ENCODE results near the gene ANKRD65. TPM values are rescaled to one million over a fixed set of nuclear protein-coding genes. Genes with fewer than 3 reads are reported as not detected.

Gene ANKRD65
- total RNA-seq, 1 donor from 2014 or later = 0.15 TPM

DNA sequence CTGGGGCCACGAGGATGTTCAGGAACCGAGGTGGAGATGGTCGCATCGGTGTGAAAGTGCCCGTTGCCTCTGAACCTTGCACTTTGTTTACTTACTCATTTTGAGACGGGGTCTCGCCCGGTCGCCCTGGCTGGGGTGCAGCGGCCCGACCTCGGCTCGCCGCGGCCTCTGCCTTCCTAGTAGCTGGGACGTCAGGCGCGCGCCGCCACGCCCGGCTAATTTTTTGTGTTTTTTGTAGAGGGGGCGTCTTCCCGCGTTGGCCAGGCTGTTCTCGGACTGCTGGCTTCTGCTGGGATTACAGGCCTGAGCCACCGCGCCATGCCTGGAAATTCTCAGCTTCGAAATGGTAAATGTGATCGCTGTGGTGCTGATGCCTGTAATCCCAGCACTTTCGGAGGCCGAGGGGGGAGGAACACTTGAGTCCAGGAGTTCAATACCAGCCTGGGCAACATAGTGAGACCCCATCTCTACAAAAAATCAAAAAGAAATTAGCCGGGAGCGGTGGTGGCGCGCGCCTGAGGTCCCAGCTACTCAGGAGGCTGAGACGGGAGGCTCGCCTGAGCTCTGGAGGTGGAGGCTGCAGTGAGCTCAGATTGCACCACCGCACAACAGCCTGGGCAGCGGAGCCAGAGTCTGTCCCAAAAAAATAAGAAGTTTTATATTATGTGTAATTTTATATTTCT is 13.3 kb downstream of the ANKRD65 start:
- Histone ChIP-seq H2AFZ (replicated peaks) (no peak overlapping the region), H3K27me3 (no peaks in the 10 kb centered on the region), H3F3A (ENCODE audit: low read depth) (peaks cover 58% of the 10 kb centered on the region), H3K9ac (peak overlapping the region; percentile 96), H3K4me3 (peak overlapping the region; percentile 96), H3K36me3 (peaks cover 10% of the 10 kb centered on the region), H4K20me1 (ENCODE audit: low read depth) (peaks cover 41% of the 10 kb centered on the region), H3K27ac (peak overlapping the region; percentile 1), H3K9me3 (ENCODE audit: low read depth) (no peaks in the 10 kb centered on the region), H3K4me2 (peak overlapping the region; percentile 85), H3K4me1 (peaks cover 30% of the 10 kb centered on the region), H3K79me2 (ENCODE audit: low read depth) (peaks cover 66% of the 10 kb centered on the region)
- Mint-ChIP-seq H3K36me3 (peaks cover 26% of the 10 kb centered on the region), H3K4me3 (peak overlapping the region; percentile 95), H3K27me3 (ENCODE audit: insufficient read depth, low read depth) (peaks cover 4% of the 10 kb centered on the region), H3K9me3 (peaks cover 3% of the 10 kb centered on the region), H3K4me1 (peaks cover 25% of the 10 kb centered on the region), H3K27ac (no peak overlapping the region)
- TF ChIP-seq EZH2phosphoT487 (IDR thresholded peaks at IDR 0.05) (no peak), EZH2 (IDR thresholded peaks at IDR 0.05) (no peak)
- TF ChIP-seq, protein P1, sequence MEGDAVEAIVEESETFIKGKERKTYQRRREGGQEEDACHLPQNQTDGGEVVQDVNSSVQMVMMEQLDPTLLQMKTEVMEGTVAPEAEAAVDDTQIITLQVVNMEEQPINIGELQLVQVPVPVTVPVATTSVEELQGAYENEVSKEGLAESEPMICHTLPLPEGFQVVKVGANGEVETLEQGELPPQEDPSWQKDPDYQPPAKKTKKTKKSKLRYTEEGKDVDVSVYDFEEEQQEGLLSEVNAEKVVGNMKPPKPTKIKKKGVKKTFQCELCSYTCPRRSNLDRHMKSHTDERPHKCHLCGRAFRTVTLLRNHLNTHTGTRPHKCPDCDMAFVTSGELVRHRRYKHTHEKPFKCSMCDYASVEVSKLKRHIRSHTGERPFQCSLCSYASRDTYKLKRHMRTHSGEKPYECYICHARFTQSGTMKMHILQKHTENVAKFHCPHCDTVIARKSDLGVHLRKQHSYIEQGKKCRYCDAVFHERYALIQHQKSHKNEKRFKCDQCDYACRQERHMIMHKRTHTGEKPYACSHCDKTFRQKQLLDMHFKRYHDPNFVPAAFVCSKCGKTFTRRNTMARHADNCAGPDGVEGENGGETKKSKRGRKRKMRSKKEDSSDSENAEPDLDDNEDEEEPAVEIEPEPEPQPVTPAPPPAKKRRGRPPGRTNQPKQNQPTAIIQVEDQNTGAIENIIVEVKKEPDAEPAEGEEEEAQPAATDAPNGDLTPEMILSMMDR (IDR thresholded peaks at IDR 0.05) = no peak
- DNase-seq (ENCODE audit: low spot score) = peak; percentile 56

DNA sequence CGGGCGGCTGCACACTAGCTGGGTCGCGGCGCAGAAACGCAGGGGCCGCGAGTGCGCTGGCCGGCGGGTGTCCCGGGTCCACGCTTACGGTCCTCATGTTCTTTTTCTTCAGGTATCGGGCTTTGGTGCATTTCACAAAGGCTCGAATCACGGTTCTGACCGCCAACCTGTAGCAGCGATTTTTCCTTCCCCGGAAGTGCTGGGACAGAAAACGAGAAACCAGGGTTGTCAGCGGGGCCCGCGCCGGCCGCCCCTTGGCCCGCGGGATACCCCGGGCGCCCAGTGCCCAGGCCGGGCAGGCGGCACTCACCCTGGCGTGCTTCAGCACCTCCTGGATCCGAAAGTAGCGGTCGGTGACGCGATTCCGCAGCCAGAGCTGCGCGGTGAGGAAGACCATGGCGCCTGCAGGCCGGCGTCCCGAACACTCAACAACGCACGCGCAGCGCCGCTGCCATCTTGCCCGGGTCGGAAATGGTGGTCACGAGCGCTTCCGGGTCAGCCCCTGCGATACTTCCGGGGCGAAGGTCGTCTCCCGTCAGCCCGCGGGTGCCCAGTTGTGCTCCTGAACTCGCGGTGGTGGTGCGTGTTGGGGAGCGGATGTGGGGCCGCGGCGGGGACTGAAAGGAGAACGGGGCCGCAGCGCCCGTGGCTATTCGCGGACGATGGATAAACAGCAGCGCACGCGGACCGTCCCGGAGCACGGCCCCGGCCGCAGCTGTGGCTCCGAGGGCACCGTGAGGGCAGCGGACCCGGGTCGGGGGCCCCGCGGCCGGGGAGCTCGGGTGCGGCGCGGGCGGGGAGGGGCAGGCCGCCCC is 14.0 kb downstream of the ANKRD65 start, which contains the start of gene MRPL20:
Gene MRPL20, minus strand, starts transcription at position 473 of the 815 bp plus-strand sequence. Its CDS starts 76 bp downstream, at position 397.
- Histone ChIP-seq H3K9me3 (ENCODE audit: low read depth) (no peaks in the 10 kb centered on the region), H3K4me2 (peak within 1 kb of the TSS; percentile 85), H3K27me3 (no peaks in the 10 kb centered on the region), H3F3A (ENCODE audit: low read depth) (peaks cover 66% of the 10 kb centered on the region), H3K79me2 (ENCODE audit: low read depth) (peaks cover 66% of the 10 kb centered on the region), H3K4me3 (peak within 1 kb of the TSS; percentile 96), H3K9ac (peak within 1 kb of the TSS; percentile 96), H4K20me1 (ENCODE audit: low read depth) (peaks cover 44% of the 10 kb centered on the region), H2AFZ (replicated peaks) (peak within 1 kb of the TSS; percentile 86), H3K36me3 (peaks cover 10% of the 10 kb centered on the region), H3K27ac (peak within 1 kb of the TSS; percentile 68), H3K4me1 (peaks cover 30% of the 10 kb centered on the region)
- H3K27me3 Mint-ChIP-seq (ENCODE audit: insufficient read depth, low read depth) = peaks cover 7% of the 10 kb centered on the region
- DNase-seq (ENCODE audit: low spot score) = peak; percentile 95
- peaks cover 25% of the 10 kb centered on the region for H3K4me1 Mint-ChIP-seq
- peaks cover 26% of the 10 kb centered on the region for H3K36me3 Mint-ChIP-seq
- peak within 1 kb of the TSS; percentile 78 for H3K27ac Mint-ChIP-seq
- TF ChIP-seq, protein P1 (IDR thresholded peaks at IDR 0.05) = no peak
- TF ChIP-seq EZH2phosphoT487 (IDR thresholded peaks at IDR 0.05) (no peak), EZH2 (IDR thresholded peaks at IDR 0.05) (no peak)
- H3K9me3 Mint-ChIP-seq = peaks cover 3% of the 10 kb centered on the region
- peak within 1 kb of the TSS; percentile 95 for H3K4me3 Mint-ChIP-seq

DNA sequence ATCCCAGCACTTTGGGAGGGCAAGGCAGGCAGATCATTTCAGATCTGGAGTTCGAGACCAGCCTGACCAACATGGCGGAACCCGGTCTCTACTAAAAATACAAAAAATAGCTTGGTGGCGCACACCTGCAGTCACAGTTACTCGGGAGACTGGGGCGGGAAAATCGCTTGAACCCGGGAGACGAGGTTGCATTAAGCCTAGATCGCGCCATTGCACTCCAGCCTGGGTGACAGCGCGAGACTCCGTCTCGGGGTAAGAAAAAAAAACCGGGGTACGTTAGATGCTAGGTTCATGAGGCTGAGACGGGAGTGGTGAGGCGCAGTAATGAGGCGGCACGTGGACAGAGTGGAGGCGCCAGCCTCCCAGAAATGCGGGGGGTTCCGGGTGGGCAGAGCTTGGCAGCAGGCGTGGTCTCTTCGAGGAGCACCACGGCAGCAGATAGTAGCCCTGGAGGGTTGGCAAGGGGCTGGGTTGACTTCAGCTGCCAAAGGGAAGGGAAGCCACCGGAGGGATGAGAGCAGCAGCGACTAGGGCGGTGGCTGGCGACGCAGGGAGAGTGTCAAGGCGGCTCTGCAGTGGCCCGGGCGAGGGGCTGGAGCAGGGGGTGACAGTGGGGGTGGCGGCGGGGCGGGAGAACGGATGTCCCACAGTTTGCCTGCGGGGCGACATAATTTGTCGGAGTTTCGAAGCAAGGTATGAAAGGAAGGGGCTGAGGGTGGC is 14.8 kb downstream of the ANKRD65 start:
- H3K4me3 Mint-ChIP-seq = peak overlapping the region; percentile 95
- Histone ChIP-seq H3K4me1 (peaks cover 30% of the 10 kb centered on the region), H3K4me2 (peak overlapping the region; percentile 85), H4K20me1 (ENCODE audit: low read depth) (peaks cover 44% of the 10 kb centered on the region), H3F3A (ENCODE audit: low read depth) (peaks cover 73% of the 10 kb centered on the region), H3K9ac (peak overlapping the region; percentile 96), H3K4me3 (peak overlapping the region; percentile 96), H2AFZ (replicated peaks) (no peak overlapping the region), H3K79me2 (ENCODE audit: low read depth) (peaks cover 72% of the 10 kb centered on the region), H3K36me3 (peaks cover 10% of the 10 kb centered on the region), H3K27ac (no peak overlapping the region), H3K27me3 (no peaks in the 10 kb centered on the region), H3K9me3 (ENCODE audit: low read depth) (no peaks in the 10 kb centered on the region)
- DNase-seq (ENCODE audit: low spot score) = no peak
- H3K36me3 Mint-ChIP-seq = peaks cover 29% of the 10 kb centered on the region
- H3K4me1 Mint-ChIP-seq = peaks cover 26% of the 10 kb centered on the region
- H3K27ac Mint-ChIP-seq = peak overlapping the region; percentile 78
- H3K9me3 Mint-ChIP-seq = no peaks in the 10 kb centered on the region
- H3K27me3 Mint-ChIP-seq (ENCODE audit: insufficient read depth, low read depth) = peaks cover 7% of the 10 kb centered on the region
- TF ChIP-seq, protein P1 (IDR thresholded peaks at IDR 0.05) = no peak
- TF ChIP-seq EZH2 (IDR thresholded peaks at IDR 0.05) (no peak), EZH2phosphoT487 (IDR thresholded peaks at IDR 0.05) (no peak)

Data from neural progenitor cell (in vitro differentiated cells).